Chondrocyte (in vitro differentiated cells): Measurements from ENCODE around the gene SEC23A. TPM values are rescaled to one million over a fixed set of nuclear protein-coding genes. Genes with fewer than 3 reads are reported as not detected.
"Not testable (repeated sequence)": the region's sequence is repeated elsewhere in the genome, so short reads cannot be mapped to it uniquely, and the experiment has no call there.

Experiments used
- DNase-seq: peaks from one replicate; pipeline ENCODE4 v3.0.0; 2021; ENCODE audit warnings: mixed read lengths, low spot score
- H3K27ac Mint-ChIP-seq: one replicate; pipeline ENCODE4 v1.8.0; 2021; ENCODE audit warnings: mild to moderate bottlenecking, moderate library complexity, mixed read lengths; ENCODE audit not compliant: unreplicated experiment
- H3K27me3 Mint-ChIP-seq: 2 replicates; pipeline ENCODE4 v1.8.0; 2021; ENCODE audit warnings: low read depth, mixed read lengths
- H3K36me3 Mint-ChIP-seq: 2 replicates; pipeline ENCODE4 v1.8.0; 2021; ENCODE audit warnings: low read depth, mixed read lengths
- H3K4me1 Mint-ChIP-seq: 2 replicates; pipeline ENCODE4 v1.8.0; 2021; ENCODE audit warnings: low read depth, mild to moderate bottlenecking, mixed read lengths
- H3K4me3 Mint-ChIP-seq: one replicate; pipeline ENCODE4 v1.8.0; 2021; ENCODE audit warnings: mild to moderate bottlenecking, moderate library complexity, mixed read lengths; ENCODE audit not compliant: unreplicated experiment
- H3K9me3 Mint-ChIP-seq: 2 replicates; pipeline ENCODE4 v1.8.0; 2021; ENCODE audit warnings: low read depth, mixed read lengths
- total RNA-seq: library from RNA; stranded (reverse); gene quantifications from 3 replicates; pipeline ENCODE4 v1.2.1, GENCODE V29; 2021
- TF ChIP-seq, protein P1 (sequence below): fragments of 200-600 bp; sonication (generic); IDR thresholded peaks from 2 replicates; pipeline ENCODE4 v1.5.0; 2021; ENCODE audit warnings: antibody characterized with exemption, mild to moderate bottlenecking, moderate library complexity

Gene SEC23A
- total RNA-seq, 1 donor from 2014 or later: 244 TPM

GRCh38 chr14:39023939-39024871 is 78.8 kb downstream of the SEC23A start:
- peaks cover 29% of the 10 kb centered on the region for H3K4me1 Mint-ChIP-seq
- DNase-seq: no peak
- H3K4me3 Mint-ChIP-seq: no peak overlapping the region
- H3K9me3 Mint-ChIP-seq: no peaks in the 10 kb centered on the region
- H3K27me3 Mint-ChIP-seq: no peaks in the 10 kb centered on the region
- H3K27ac Mint-ChIP-seq: no peak overlapping the region
- H3K36me3 Mint-ChIP-seq: peaks cover 11% of the 10 kb centered on the region
- TF ChIP-seq, protein P1, sequence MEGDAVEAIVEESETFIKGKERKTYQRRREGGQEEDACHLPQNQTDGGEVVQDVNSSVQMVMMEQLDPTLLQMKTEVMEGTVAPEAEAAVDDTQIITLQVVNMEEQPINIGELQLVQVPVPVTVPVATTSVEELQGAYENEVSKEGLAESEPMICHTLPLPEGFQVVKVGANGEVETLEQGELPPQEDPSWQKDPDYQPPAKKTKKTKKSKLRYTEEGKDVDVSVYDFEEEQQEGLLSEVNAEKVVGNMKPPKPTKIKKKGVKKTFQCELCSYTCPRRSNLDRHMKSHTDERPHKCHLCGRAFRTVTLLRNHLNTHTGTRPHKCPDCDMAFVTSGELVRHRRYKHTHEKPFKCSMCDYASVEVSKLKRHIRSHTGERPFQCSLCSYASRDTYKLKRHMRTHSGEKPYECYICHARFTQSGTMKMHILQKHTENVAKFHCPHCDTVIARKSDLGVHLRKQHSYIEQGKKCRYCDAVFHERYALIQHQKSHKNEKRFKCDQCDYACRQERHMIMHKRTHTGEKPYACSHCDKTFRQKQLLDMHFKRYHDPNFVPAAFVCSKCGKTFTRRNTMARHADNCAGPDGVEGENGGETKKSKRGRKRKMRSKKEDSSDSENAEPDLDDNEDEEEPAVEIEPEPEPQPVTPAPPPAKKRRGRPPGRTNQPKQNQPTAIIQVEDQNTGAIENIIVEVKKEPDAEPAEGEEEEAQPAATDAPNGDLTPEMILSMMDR: no peak

DNA sequence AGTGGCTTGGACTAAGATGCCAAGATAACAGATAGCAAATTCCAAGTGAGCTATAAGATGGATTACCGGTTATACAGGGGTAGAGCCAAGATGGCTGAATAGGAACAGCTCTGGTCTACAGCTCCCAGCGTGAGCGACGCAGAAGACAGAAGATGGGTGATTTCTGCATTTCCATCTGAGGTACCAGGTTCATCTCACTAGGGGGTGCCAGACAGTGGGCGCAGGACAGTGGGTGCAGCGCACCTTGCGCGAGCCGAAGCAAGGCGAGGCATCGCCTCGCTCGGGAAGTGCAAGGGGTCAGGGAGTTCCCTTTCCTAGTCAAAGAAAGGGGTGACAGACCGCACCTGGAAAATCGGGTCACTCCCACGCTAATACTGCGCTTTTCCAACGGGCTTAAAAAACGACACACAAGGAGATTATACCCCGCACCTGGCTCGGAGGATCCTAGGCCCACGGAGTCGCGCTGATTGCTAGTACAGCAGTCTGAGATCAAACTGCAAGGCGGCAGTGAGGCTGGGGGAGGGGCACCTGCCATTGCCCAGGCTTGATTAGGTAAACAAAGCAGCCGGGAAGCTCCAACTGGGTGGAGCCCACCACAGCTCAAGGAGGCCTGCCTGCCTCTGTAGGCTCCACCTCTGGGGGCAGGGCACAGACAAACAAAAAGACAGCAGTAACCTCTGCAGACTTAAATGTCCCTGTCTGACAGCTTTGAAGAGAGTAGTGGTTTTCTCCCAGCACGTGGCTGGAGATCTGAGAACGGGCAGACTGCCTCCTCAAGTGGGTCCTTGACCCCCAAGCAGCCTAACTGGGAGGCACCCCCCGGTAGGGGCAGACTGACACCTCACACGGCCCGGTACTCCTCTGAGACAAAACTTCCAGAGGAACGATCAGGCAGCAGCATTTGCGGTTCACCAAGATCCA is 85.7 kb downstream of the SEC23A start:
- H3K27me3 Mint-ChIP-seq, DNase-seq, H3K36me3 Mint-ChIP-seq, H3K4me3 Mint-ChIP-seq, H3K9me3 Mint-ChIP-seq: not testable (repeated sequence)
- peaks cover 23% of the 10 kb centered on the region for H3K4me1 Mint-ChIP-seq
- peak overlapping the region; percentile 45 for H3K27ac Mint-ChIP-seq

DNA sequence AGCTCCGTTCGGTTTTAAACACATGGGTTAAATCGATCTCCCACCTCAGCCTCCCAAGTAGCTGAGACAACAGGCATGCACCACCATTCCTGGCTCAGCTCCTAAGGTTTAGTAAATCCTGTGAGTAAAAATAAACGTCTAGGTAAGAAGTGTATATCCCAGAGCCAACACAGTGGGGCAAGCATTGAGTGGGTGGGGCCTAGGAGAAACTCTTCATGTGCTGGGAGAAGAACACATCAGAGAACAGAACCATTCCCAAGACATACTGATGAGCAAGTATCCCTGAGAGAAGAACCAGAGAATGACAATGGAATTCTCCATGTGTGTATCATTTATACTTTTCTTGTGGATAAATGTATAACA is 86.3 kb downstream of the SEC23A start:
- Mint-ChIP-seq H3K27ac (peak overlapping the region; percentile 8), H3K4me1 (peaks cover 23% of the 10 kb centered on the region), H3K9me3 (peaks cover 2% of the 10 kb centered on the region), H3K4me3 (no peak overlapping the region), H3K27me3 (no peaks in the 10 kb centered on the region), H3K36me3 (peaks cover 6% of the 10 kb centered on the region)
- TF ChIP-seq, protein P1: no peak
- no peak for DNase-seq

DNA sequence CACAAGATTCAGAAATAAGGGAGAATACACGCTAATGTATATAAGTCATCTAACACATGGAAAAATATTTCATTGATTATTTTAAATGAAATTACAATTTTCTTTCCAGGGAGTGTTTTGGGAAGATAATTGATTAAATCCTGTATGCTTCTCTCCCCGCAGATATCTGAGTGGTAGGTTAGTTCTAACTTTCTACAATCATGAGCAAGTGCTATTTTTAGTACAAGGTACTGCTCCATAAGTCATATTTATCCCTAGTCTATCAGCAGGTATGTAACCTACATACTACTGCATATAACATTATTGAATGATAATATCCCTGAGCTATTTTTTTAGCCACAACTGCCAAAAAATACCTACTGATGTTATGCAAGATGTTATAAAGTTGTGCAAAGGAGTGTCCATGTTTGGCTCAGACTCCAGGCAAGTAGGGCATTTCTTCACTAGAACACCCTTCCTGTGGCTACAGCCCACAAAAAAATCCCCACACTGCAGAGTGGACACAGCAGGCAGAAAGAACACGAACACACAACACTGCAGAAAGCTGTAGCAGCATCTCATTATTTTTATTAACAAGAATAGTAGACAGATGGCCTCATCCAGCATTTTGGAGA is 87.0 kb downstream of the SEC23A start:
- Mint-ChIP-seq H3K9me3 (peaks cover 2% of the 10 kb centered on the region), H3K27me3 (no peaks in the 10 kb centered on the region), H3K4me1 (peaks cover 23% of the 10 kb centered on the region), H3K27ac (no peak overlapping the region), H3K36me3 (peaks cover 7% of the 10 kb centered on the region), H3K4me3 (no peak overlapping the region)
- no peak for DNase-seq
- TF ChIP-seq, protein P1: no peak

GRCh38 chr14:39015360-39015961 is 87.6 kb downstream of the SEC23A start:
- peaks cover 7% of the 10 kb centered on the region for H3K36me3 Mint-ChIP-seq
- peak overlapping the region; percentile 9 for H3K27ac Mint-ChIP-seq
- H3K9me3 Mint-ChIP-seq: peaks cover 2% of the 10 kb centered on the region
- TF ChIP-seq, protein P1: peak; percentile 96
- no peak for DNase-seq
- peaks cover 23% of the 10 kb centered on the region for H3K4me1 Mint-ChIP-seq
- no peak overlapping the region for H3K4me3 Mint-ChIP-seq
- H3K27me3 Mint-ChIP-seq: no peaks in the 10 kb centered on the region
